NCI-H1092 (cell line): ENCODE data around the gene FAM3D.
A peak's percentile ranks its signal among the peaks of the same experiment; 100 is the strongest.
"Not testable (repeated sequence)": the region's sequence is repeated elsewhere in the genome, so short reads cannot be mapped to it uniquely, and the experiment has no call there.

Source experiments
- DNase-seq: peaks from one replicate; lab custom pipeline; 2025; lab: John Stamatoyannopoulos, UW

The FAM3D gene, protein sequence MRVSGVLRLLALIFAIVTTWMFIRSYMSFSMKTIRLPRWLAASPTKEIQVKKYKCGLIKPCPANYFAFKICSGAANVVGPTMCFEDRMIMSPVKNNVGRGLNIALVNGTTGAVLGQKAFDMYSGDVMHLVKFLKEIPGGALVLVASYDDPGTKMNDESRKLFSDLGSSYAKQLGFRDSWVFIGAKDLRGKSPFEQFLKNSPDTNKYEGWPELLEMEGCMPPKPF

DNA sequence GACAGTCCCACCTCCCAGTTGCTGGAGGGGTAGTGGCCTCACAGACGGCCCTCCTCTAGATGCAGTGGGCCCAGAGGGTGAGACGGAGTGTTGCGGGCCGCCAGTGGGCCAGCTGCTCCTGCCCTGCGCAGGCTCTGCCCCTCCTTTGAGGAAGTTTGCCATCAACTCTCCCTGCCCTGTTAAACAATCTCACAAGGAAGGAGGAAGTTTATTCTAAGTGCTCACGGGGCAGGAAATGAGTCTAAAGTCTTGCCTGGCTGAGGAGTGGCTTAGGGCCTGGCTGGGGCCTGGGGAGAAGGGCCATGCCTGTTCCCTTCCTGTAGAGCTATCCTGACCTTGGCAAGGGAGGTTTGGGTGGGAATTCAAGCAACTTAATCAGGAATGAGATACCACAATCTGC lies at the start of gene FAM3D:
FAM3D (minus strand) TSS at position 92 of the 400 bp plus-strand sequence. CDS start 11,211 bp downstream, outside the sequence.
- no peak for DNase-seq

DNA sequence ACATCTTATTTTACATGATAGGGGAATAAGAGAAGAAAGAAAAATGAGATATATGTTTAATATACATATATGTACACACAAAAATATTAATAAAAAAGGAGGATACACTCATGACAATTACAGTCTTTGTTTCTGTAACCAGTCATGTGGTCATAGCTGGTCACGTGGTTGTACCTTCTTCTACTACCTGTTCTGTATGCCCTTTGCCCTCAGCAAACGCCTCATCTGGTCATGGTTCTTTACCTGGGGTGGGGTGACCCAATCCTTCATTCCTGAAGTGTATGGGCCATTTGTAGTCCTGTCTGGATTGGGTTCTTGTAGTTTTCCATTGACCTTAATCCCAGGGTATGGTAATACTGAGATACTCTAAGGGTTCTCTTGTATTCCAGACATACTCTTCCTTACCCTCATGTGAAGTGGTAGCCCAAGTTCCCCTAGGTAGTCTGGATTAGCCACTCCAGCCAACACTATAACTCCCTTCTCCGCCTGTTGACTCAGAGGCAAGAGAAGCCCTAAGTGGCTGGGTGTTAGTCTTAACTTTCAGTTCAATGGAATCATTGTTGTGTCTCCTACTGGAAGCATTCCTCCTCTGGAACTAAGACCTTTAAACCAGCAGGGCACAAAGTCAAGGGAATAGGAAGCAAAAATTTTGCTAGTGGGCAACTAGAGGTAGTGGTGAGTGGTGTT lies 47.3 kb upstream of the FAM3D start:
- DNase-seq, result no peak

DNA sequence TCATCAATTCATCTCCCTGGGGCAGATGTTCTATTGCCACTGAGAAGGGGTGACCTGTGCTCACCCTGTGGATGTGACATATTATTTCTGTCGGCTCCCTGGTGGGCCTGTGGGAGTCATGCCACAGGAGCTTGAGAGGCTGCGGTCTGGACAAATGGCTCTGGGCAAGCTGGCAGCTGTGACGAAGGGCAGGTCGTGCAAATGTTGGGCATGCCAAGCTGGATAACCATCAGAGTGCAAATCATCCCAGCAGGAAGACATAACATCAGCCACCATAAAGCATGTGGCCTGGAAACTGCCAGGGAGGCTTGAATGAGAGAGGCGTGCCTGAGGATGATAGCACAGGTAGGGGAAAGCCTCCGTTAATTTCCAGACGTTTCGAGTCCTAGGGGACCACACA lies 45.3 kb upstream of the FAM3D start:
- DNase-seq, result no peak

DNA sequence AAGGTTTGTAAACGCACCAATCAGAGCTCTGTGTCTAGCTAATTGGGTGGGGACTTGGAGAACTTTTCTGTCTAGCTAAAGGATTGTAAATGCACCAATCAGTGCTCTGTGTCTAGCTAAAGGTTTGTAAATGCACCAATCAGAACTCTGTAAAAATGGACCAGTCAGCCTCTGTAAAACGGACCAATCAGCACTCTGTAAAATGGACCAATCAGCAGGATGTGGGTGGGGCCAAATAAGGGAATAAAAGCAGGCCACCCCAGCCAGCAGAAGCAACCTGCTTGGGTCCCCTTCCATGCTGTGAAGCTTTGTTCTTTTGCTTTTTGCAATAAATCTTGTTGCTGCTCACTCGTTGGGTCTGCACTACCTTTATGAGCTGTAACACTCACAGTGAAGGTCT lies 42.4 kb upstream of the FAM3D start:
- not testable (repeated sequence) for DNase-seq

DNA sequence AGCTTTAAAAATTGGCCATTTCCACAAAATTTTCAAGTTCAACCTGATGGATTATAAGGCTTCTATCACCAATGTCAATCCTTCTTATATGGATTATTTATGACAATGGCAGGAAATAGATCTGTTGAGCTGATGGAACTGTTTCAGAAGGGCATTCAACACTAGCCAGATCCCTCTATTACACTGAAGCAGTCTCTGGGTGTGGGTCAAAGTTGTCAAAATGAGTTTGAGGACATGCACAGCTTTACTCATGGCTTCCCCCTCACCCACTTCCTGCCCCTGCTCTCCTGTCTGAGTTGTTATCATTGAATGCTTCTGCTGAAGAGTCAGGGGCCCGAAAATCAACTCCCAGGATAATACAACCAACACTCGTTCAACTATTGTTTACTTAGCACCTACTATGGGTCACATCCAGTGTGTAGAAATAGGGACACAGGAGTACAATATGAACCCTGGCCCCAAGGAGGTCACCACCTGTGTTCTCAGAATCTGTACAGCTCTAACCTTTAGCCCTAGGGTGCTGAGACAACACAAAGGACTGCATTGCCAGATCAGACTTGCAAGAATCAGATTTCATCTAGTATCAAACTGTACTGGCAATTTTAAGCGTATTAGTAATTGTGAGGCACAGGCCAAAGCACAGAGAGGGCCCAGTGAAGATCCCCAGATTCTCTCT lies 41.7 kb upstream of the FAM3D start:
- DNase-seq, result no peak

DNA sequence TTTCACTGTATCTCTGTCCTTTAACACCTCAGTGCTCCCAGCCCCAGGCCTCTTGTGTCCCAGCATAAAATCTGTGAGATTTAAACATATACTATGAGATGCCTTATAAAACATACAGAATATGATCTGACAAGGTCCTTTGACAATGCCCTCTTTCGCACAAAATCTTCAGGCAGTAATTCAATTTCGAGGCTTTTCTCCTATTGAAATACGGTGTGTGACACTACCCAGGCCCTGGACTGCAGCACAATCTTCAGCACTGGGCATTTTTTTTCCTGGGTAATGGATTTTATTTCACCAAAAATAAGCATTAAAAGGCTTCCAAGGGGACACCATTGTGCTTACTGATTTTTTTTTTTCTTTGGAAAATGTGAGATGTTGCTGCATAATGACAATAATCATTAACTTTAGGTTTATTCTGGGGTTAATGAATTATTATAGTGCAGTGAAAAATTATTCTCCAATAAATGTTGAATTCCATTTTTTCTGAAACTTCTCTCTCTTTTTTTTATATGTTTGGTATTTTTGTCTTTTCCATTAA lies 40.9 kb upstream of the FAM3D start:
- no peak for DNase-seq

DNA sequence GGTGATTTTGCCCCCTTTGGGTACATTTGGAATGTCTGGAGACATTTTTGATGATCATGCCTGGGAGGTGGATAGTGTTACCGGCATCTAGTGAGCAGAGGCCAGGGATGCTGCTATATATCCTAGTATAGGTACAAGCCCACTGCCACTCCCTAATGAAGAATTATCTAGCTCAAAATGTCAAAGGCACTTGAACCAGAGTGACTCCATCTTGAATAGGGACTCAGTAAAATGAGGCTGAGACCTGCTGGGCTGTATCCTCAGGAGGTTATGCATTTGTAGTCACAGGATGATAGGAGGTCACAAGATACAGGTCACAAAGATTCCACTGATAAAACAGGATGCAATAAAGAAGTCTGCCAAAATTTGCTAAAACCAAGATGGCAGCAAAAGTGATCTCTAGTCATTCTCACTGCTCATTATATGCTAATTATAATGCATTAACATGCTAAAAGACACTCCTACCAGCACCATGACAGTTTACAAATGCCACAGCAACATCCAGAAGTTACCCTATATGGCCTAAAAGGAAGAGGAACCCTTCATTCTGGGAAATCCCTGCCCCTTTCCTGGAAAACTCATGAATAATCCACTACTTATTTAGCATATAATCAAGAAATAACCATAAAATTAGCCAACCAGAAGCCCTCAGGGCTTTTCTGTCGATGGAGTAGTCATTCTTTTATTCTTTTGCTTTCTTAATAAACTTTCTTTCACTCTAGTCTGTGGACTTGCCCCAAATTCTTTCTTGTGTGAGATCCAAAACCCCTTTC lies 40.0 kb upstream of the FAM3D start:
- no peak for DNase-seq

DNA sequence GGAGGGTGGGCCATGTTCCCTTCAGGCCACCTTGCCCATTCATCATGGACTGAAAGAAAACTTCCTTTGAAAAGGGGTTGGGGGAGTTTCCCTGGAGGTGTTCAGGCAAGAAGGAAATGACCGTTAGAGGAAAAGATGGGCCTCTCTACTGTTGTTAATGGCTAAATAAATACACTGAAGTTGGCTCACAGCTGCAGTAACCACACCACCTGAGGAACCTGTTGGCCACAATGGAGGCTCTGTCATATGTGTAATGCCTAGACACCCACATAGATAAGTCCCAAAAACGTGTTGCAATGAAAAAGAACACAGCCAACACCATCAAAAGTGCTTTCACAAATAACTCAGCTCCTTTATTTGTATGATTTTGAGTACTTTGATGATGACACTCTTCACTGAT lies 38.2 kb upstream of the FAM3D start:
- DNase-seq, result no peak

DNA sequence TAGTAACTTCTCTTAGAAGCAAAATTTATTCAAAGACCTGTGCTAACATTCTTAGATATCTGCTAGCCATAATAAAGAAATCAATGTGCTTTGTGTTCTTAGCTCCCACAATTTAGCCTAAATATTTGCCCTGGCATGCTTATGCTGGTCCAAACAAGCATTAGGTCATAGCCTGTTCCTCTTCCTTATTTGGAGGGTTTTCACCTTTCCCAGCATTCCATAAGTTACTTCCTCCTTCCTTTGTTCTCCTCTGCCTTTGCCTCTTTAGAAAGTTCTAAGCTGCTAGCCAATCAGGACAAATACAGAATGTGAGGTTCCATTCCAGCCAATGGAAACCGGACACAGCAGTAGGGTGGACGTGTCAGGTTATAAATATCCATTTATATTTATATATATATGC lies 37.7 kb upstream of the FAM3D start:
- DNase-seq, result not testable (repeated sequence)

DNA sequence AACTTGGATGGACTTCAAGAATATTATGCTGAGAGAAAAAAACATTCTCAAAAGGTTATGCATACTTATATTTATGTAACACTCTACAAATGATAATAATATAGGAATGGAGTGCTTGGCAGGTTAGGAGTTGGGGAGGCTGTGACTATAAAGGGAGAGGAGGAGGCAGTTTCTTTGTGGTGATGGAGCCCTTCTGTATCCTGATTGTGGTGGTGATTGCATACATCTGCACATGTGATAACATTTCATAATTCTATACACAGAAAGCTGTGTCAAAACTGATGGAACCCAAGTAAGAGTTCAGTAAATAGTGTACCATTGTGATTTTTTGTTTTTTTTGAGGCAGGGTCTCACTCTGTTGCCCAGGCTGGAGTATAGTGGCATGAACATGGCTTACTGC lies 31.7 kb upstream of the FAM3D start:
- no peak for DNase-seq

DNA sequence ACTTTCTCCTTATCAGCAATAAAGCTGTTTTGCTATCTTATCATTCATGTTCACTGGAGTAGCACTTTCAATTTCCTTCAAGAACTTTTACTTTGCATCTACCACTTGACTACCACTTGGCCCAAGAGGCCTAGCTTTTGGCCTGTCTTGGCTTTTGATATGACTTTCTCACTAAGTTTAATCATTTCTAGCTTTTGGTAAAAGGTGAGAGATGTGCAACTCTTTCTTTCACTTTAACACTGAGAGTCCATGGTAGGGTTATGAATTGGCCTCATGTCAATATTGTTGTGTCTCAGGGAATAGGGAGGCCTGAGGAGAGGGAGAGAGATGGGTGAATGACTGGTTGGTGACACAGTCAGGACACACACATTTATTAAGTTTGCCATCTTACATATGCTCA lies 31.0 kb upstream of the FAM3D start:
- DNase-seq, result no peak

DNA sequence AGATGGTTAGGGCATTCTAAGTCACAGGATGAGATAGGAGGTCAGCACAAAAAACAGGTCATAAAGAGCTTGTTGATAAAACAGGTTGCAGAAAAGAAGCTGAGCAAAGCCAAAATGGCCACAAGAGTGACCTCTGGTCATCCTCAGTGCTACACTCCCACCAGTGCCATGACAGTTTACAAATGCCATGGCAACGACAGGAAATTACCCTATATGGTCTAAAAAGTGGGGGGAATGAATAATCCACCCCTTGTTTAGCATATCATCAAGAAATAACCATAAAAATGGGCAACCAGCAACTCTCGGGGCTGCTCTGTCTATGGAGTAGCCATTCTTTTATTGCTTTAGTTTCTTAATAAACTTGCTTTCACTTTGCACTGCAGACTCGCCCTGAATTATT lies 30.2 kb upstream of the FAM3D start:
- not testable (repeated sequence) for DNase-seq

DNA sequence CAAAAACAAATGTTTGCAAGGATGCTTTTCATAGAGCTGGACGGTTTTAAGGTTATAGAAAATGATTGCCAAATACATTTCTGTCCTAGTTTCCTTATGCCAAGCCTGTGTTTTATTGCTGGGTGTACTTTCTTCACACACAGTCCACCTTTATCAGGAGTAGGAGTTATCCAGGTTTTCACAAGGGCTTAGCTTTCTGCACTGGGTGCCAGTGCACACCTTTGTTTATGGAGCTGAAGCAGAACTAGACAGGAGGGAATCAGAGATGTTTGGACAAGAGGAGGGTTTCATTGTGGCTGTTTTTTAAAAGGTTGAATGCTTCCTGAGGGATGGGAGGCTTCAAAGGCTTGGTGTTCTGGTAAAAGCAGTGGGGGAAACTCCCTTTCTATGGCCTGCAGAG lies 29.5 kb upstream of the FAM3D start:
- DNase-seq, result no peak

DNA sequence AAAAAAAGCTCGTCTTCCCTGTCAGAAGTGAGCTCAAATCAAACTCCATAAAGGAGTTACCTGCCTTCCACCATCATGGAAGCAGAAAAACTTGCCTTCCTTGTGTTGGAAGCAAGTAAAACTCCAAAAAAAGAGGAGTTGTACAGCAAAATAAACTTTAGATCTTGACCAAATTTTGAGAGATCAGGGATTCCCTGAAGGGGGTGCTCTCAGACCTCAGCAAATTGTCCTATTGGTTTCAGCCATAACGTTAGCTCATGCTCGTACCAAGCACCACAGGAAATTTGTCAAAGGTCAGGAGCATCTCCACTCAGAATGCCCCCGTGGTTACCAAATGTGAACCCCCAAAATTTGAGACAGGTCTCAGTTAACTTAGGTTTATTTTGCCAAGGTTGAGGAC lies 28.7 kb upstream of the FAM3D start:
- not testable (repeated sequence) for DNase-seq

DNA sequence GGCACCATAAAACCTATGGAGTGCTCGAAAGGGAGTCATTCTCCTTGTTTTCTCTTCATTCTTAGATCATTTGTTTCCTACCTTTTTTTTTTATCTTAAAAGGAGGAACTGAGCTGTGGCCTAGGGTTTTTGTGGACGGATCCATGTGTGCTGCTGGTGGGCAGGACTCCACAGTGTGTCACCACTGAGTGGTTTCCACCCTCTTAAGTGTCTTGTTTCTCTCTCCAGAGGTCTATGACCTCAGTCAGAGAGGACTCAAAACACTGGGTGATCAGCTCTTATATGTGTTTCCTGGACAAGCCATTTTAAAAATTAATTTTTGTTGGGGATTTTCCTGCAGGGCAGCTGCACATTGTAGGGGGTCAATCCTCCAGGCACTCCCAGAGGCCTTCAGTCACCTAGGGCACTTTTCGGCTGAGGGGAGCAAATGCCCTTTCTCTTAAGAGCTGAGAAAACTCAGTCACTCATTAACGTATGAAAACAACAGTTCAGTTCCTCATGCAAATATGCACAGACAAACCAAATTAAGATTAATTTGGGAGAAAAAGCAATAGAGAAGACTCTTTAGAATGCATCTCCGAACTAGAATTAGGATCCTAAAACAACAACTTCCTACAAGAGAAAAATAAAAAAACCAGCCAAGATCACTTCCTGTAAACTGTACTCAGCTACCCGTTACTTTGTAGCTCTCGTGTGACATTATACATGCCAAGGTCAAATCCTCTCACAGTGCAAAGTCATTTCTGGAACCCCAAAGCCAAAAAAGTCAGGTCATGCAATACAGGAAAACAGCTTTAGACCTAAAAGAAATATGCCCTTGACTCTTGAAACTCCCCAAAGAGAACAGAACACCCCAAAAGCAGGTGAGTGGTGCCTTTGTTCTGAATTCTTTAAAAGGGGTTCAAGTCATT lies 27.6 kb upstream of the FAM3D start:
- DNase-seq, result no peak

DNA sequence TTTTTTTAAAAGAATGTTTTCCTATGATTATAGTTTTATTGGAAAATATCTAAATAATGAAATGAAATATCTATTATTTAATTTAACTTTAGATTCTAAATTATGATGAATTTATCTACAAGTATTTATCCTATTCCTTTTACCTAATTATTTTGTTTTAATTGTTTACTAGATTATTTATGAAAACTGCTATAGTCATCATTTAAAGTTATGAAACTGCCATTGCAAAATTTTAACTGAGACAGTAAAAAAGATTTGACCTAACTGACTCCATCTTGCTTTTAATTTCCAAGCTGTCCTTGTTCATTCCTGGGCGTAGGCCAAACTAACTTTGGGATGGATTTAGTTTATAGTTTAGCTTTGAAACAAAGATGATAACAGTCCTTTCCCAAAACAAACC lies 25.9 kb upstream of the FAM3D start:
- no peak for DNase-seq

DNA sequence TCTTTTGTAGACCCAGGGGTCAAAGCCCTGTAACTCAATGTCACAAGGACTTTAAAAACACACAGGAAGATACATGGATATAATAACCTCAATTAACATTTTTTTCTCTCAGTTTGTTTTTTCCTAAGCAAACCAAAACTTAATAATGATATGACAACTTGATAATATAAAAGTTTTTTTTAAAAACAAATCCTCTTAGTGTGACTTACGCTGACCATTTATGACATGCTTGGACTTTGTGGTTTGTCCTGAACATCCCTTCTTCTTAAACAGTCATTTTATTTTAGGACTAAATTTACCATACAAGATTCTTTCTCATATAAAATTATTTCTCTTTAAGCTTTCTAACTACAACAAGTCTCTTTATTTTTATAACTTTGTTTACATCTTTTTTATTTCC lies 25.4 kb upstream of the FAM3D start:
- DNase-seq, result no peak

DNA sequence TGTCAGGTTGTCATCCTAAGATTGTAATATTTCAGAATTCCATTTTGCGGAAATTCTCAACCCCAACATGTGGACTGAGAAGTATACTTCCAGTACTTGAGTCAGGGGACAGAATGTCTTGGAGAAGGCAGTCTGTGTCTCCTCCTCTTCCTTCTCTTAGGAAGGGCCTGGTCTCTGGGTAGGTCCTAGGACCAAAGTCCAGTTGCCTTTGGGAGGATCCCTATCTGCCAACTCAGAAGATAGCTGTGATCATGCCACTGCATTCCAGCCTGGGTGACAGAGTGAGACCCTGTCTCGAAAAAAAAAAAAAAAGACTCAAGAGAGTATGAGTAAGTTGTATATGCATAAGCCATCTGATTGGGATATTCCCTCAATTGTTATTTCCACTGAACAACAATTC lies 23.9 kb upstream of the FAM3D start:
- no peak for DNase-seq

DNA sequence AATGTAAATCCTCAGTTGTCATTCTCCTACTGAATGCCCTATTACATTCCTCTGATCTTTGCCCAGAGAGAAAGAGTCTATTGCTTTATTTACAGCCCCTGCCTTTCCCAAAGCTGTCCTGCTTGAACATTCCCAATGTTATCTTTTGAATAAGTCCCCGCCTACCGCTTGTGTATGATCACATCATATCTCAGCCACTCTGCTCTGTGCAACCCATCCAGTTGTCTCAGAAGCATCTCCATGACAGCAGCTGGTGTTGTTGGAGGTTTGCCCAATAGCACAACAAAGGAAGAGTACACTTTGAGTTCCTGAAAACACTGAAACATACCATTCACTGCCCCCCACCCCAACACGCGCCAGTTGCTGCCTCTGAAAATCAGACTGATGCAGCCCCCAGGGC lies 22.0 kb upstream of the FAM3D start:
- peak; percentile 3 for DNase-seq

DNA sequence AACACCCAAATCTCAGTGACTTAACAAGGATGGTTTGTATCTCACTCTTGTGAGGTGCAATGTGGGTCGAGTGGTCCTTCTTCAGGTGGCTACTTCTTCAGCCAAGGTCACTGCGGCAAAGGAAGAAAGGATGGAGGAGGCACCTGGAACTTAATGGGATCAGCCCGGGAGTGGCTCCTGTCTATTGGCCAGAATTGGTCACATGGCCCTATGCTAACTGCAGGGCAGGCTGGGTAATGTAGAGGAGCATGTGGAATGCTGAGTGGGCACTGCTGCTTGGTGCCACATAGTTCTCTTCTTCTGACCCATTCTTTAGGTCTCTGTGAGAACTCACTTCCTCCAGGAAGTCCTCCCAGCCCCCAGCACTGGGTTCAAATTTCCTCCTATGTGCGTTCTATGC lies 20.3 kb upstream of the FAM3D start:
- no peak for DNase-seq

DNA sequence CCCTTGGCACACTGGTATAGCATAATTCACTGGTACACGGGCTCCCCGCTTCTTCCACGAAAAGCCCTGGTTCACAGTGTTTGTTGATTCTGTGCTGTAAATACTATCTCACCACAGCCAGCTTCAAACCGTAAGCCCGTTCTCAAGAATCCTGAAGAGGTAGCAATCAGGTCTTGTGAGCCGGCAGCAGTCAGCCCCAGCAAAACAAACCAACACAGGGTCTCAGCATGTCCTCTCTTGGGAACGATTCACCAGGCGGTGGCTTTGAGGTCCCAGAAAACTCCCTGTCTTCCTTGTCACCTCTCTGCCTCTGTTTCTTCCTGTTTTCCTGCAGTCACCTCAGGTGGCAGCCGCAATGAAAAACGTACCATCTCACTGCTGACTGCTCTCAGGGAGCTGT lies 19.1 kb upstream of the FAM3D start:
- DNase-seq, result no peak
